ENCODE measurements around the gene PLCH2.
A peak's percentile ranks its signal among the peaks of the same experiment; 100 is the strongest.
"Not testable (repeated sequence)": the region's sequence is repeated elsewhere in the genome, so short reads cannot be mapped to it uniquely, and the experiment has no call there.

The PLCH2 gene

DNA sequence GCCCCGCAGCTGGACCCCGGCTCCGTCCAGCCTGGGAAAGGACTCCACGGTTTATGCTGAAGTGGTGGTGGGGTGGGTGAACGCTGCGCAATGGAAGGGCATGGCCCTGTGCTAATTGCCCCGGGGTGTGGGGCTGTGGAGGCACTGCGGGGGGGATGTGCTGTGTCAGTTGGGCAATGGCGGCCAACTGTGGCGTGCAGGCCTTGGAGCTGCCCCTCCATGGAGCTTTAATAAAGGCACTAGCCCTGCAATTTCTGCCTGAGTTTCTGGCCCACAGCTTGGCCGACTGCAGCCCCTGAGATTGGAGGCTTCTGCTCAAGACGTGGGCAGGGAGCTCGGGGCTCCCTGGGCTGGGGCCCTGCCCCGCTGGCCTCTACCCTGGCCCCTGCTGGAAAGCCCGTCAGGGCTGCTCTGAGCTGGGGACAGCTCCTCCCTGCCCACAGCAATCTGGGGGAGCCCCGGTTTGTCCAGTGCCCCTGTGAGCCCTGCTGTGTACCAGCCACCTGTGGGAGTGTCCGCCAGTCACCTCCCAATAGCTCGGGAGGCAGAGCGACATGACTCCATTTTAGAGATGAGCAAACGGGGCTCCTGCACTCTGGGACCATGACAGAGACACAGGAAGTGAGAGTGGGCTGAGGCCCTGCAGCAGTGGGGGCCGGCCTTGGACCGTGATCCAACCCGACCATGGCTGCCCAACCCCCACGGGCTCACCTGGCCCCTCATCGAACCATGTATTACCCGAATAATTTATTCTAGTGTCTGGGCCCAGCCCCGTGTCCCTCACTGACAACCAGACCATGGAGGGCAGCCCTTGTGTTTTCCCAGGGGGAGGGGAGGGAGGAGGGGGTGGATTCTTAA lies 71.3 kb downstream of the PLCH2 start:
- DNase-seq = peak in 1 of 2 donors; percentile 55

DNA sequence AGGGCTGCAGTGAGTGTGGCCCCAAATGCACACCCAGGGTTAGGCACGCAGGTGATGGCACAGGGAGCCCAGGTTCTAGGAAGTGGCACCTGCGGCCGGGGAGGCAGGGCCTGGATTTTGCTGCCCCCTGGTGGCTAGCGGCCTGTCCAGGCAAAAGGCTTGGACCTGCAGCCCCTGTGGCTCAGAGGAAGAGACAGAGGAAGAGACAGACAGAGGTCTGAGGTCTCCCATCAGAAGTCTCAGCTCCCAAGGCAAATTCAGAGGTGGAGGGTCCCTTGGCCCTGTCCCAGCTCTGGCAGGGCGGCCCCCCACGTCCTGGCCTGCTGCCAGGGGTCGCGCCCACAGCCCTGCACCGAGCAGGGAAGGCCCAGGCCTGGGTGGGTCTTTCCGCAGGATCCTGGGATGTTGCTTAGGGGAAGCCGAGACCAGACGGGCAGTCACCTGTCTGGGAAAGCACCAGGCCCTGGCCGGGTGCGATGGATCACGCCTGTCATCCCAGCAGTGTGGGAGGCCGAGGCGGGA lies 72.0 kb downstream of the PLCH2 start:
- DNase-seq = peak; percentile 79 to 83

DNA sequence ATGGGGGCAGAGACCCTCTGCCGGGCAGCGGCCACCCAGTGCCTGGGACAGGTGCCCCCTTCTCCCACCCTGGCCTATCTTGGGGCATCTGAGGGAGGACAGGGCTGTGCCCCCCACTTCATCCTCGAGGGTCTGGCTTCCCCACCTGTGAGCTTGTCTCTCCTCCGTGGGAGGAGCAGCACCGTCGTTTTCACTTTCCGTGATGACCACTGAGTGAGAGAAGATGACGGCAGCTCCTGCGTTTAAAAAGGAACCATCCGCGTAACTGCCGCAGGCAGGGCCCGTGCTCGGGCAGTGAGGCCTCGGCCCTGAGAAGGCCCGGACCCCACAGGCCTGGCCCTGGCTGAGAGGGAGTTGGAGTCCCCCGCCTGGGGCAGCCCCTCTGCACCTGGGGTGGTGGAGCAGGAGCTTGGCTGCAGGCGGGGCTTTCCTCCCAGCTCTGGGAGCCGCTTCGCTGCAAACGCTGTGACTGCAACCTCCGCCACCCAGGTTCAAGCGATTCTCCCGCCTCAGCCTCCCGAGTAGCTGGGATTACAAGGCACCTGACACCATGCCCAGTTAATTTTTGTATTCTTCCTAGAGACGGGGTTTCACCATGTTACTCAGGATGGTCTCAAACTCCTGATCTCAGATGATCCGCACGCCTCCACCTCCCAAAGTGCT lies 73.4 kb downstream of the PLCH2 start:
- DNase-seq = not testable (repeated sequence)

DNA sequence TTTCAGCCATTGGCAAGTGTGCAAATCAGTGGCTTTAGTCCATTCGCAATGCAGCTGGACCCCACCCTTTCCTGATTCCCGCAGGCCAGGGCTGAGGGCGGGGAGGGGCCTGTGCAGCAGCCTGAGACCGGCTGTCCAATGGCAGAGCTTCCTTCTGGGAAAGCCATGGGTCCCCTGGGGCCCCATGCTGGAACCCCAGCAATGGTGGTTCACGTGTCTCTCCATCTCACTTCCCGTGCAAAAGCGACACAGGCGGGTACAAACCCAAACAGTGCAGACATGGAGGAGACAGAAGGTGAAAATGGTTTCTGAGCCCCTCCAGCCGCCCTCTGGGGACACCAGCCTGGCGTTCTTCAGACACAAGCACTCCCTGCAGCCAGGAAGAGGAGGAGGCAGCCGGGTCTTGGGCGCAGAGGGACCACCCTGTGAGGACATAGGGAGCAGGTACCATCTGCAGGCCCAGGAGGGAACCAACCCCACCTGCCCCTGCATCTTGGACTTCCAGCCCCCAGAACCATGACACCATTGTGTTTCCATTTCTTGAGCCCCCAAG lies 74.3 kb downstream of the PLCH2 start:
- not testable (repeated sequence) for DNase-seq

- not testable (repeated sequence) for DNase-seq
Measured at GRCh38 chr1:2551544-2551943, 75.5 kb downstream of the PLCH2 start.

DNA sequence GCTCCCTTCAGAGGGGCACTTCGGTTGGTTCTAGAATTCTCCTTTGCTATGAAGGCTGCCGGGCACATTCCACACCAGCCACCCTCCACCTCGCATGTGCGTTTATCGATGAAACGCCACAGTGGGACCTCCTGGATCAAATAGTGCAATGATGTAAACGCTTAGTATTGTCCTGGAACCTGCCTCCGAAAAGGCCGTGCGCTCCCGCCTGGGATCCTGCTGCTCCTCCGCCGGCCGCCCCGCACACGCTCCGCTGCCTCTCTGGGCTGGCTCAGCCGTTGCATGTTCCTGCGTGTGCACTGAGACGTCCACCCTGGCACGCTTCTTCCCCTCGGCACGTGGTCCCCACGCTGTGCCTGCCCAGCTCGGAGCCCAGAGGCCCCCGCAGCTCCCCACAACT lies 76.1 kb downstream of the PLCH2 start:
- no peak for DNase-seq

DNA sequence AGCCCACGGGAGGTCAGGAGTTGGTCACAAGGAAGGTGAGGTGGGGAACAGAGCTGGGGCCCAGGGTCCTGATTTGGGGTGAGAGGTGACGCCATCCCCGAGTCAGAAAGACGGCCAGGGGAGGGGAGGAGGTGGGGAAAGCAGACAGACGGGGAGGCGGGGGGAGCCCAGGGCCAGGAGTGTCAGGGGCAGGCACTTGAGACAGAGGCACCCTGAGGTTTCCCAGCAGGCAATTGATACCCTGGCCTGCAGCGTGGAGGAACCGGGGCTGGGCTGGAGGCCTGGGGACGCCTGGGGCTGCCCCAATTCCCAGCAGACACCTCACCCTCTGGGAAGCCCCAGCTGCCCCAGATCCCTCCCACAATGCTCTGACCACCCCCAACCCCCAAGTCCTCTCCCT lies 77.0 kb downstream of the PLCH2 start:
- DNase-seq = not testable (repeated sequence)

- DNase-seq = no peak
Measured at GRCh38 chr1:2553871-2554620, 78.0 kb downstream of the PLCH2 start.

DNA sequence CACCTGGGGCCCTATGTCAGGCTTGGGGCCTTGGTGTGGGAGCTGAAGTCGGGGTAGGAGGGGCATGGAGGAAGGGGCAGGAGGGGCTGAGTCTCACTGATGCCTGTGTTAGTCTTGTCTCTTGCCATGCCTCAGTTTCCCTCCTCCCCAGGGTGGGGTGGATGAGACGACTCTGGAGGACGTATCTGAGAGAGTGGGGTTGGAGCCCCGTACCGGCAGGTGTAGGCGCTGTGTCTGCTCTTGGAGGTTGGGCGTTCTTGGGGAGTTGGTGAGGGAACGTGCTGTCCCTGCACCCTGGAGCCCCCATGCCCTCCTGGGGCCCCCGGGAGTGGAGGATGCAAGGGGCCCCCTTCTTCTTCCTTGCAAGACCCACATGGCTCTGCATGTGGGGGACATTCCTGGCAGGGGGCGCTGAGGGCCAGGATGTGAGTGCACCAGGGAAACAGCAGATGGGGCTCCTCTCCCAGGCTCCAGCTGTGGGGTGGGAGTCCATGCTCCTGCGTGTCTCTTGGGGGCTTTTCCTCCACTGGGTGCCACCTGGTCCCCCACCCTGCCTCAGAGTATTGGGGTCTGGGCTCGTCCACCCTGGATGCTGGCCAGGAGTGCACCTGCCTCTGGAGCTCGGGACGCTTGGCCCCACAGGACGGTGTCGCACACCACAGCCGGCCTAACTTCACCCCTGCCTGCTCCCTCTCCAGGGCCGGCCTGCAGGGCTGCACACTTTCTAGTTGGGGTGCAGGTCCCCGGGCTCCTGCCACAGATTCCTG lies 78.7 kb downstream of the PLCH2 start:
- peak in 1 of 2 donors; percentile 26 for DNase-seq
